Mucosa of gallbladder (tissue), 1 donor: ENCODE results near the gene CPLX1. TPM values are rescaled to one million over a fixed set of nuclear protein-coding genes. Genes with fewer than 3 reads are reported as not detected.
"Not testable (repeated sequence)": the region's sequence is repeated elsewhere in the genome, so short reads cannot be mapped to it uniquely, and the experiment has no call there.

Experiments used
- DNase-seq: peaks from one replicate; pipeline ENCODE4 v3.0.0-alpha.2; 2020; ENCODE audit warnings: low spot score
- total RNA-seq: library from RNA; stranded (reverse); gene quantifications from one replicate; pipeline ENCODE4 v1.2.1, GENCODE V29; 2021
- donor health status: DM: no; HTN: no; CAD: no.

The CPLX1 gene
- total RNA-seq, 1 donor from 2014 or later, result 3.3 TPM

- DNase-seq, result no peak
Measured at GRCh38 chr4:792626-793092, 33.3 kb downstream of the CPLX1 start.

GRCh38 chr4:791898-792625 lies 33.9 kb downstream of the CPLX1 start:
- DNase-seq, result no peak

DNA sequence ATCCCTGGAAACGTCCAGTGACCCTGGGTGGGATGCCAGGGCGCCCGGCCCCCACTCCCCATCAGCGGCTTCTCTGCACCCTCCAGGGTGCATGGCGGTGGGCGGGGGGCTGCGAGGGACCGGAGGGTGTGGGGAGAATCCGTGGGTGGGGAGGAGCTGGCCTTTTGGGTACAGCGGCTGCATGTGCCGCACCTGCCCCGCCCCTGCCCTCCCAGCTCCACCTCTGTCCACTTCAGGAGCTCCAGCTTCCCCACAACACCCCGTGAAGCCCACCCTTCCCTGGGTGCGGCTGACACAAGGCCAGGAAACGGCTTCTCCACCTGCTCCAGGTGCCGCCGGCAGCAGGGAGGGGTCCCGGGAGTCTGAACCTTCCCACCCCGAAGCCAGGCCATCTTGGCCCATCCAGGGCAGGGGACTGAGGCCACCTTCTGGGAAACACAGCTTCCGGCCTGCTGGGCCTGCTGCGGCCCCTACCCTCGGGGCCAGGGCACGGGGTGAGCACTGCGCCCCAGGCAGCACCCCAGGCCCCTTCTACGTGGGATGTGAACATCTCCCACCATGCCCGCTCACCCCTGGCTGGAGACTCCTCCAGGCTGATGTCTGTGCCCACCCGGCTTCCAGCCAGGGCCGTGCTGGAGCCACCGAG lies 34.6 kb downstream of the CPLX1 start:
- no peak for DNase-seq

GRCh38 chr4:790466-790820 lies 35.5 kb downstream of the CPLX1 start:
- DNase-seq, result no peak

DNA sequence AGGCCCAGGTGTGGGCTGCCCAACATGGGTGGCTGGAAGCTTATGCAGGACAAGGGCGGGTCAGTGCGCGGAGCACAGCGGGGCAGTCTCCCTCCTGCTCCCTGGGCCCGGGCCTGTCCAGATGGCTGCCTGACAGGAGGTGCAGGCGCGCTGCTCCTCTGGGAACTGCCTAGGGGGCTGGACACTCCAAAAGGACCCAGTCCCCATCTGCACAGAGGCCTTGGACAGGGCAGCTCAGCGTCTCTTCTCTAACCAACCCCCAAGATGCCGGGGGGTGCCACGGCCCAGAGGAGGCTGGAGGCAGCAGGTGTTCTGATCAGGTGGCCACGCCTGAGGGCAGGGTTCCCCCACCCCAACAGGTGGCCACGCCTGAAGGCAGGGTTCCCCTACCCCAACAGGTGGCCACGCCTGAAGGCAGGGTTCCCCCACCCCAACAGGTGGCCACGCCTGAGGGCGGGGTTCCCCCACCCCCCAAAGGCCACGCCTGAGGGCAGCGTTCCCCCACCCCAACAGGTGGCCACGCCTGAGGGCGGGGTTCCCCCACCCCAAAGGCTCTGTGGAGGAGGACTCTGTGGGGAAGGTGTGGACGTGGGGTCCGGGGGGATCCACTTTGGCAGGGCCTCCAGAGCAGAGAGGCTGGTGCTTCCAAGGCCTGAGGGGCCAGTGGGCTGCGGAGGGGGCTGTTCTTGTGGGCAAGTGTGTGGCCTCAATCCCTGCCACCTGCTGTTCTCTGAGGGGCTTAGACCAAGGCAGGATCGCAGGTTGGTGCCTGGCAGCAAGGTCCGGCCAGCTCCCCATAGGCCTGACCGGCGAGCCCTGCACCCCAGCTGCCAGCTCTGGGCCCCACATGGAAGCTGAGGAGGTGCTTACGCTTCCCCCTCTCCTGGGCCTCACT lies 36.1 kb downstream of the CPLX1 start:
- no peak for DNase-seq

DNA sequence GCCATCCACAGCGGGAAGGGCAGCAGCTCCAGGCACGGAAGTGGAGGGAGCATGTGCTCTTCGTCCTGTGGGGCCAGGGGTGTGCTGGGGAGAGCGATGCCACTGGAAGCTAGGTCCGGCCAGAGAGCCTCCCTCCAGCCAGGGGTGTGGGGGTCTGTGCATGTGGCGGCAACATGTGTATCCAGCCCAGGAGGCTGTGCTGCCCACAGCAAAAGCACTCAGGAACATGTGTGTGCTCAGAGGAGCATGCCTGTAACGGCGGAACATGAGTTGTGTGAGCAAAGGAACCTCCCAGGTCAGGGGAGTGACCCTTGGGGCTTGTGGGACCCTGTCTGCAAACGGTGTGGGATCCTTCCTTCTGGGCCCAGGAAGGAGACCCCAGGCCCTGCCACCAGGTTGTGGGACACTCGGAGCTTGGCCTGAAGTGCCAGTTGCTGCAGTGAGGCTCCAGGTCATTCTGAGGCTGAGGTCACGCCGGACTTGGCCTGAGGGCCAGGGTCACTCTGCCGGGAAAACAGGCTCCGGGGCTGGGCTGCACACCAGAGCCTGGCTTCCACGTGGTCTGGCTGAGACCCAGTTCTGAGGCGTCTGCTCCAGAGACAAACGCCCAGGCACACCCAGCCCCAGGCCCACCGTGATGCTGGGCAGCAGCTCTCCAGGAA lies 37.2 kb downstream of the CPLX1 start:
- DNase-seq, result no peak

DNA sequence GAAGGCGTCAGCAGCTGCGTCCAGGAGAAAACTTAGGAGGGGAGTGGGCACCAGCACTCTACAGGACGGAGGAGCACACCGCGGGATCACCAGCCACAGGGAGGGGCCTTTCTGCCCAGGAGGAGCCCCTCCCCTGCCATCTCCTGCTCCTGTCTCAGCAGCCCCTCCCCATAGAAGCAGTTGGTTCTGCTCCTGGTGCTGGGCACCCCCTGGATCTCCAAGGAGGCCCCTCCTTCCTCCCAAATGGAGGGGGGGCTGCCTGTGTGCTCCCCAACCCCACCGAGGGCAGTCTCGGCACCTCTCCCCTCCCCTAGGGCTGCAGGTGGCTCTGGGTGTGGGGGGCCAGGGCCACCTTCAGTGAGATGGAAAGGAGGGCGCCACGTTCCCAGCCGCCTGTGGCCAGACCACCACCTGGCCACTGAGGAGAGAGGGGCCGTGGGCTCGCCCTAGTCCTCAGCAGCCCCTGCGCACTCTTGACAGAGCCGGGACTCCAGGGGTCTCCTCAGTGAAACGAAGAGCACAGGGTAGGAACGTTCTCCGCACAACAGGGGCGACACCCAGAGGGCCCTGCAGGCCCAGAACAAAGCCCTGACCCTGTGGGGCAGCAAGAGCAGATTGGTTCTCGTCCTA lies 37.8 kb downstream of the CPLX1 start:
- DNase-seq, result no peak

GRCh38 chr4:787561-787981 lies 38.4 kb downstream of the CPLX1 start:
- no peak for DNase-seq

DNA sequence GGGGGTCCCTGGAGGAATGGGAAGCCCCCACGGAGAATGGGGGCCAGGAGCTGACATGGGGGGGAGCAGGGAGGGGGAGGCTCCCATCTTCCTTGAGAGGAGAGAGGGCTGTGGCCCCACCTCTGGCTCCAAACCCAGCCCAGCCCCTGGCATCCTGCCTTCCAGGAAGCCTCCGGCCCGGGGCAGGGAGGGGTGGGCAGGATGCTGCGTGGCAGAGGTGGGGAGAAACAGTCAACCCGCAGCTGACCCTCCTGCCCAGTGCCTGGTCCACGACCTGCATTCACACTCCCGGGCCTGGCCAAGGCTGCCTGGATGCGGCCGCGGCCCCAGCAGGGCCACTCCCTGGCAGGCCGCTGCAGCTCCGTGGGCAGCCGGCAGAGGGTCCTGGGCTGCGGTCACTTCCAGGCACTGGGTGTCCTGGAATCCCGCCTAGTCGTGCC lies 39.0 kb downstream of the CPLX1 start:
- no peak for DNase-seq

GRCh38 chr4:786074-786741 lies 39.7 kb downstream of the CPLX1 start:
- DNase-seq, result no peak

DNA sequence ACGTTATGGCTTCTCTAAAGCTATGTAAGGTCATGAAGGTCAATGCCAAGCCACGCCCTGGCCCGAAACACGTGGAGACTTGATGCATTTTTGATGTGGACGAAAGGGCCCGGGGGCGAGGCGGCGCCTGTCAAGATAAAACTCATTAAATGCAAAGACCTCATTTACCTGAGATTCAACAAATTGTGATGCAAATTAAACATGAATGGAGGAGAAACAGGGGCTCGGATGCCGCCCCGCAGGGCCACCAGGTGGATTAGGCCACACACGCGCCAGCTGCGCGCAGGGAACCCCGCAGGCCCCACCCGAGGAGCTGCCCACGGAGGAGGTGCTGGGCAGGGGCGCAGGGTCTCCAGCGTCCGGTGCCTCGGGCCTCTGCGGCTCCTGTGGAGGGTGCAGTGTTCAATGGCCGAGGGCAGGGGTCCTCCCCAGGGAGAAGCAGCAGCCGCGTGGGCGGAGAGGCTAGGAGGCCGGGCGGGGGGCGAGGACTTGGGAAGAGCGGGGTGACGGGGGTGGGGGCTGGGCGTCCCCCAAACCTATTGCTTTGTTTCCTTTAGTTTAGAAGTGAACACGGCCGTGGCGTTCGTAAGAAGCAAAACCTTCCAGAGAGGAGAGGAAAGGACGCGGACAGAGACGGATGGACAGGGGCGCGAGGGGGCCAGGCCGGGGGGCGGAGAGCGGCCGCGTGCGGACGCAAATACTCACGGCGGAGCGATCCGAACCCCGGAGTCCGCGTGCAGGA lies 40.4 kb downstream of the CPLX1 start:
- DNase-seq, result no peak

- DNase-seq, result no peak
Measured at GRCh38 chr4:784401-785331, 41.3 kb downstream of the CPLX1 start.

DNA sequence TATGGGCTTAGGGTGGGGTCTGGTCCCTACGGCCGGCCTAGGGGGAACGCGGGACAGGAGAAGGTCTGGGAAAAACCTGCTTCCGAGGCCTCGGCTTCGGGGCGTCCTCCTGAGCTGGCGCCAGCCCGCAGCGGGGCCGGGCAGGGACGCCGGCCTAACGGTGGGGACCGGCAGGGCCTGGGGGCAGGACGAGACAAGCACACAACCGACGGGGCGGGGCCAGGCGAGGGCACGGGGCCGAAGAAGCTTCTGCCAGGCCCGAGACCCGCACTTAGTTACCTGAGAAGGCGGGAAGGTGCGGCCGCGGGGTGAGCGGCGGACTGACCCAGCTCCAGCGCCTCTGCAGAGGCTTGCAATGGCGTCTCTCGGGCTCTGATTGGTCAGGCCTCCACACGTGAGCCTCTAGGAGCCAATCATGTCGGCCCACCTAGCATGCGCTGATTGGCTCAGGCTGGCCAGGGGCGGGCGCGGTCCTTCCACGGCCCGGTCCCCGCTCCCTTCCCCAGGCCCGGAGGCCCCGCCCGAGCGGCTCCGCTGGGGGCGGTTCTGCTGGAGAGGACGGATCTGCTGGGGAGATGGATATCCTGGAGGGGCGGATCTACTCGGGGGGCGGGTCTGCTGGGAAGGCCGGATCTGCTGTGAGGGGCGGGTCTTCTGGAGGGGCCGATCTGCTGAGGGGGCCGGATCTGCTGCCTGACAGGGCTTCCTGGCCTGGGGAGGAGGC lies 44.3 kb downstream of the CPLX1 start:
- peak; percentile 99 for DNase-seq

DNA sequence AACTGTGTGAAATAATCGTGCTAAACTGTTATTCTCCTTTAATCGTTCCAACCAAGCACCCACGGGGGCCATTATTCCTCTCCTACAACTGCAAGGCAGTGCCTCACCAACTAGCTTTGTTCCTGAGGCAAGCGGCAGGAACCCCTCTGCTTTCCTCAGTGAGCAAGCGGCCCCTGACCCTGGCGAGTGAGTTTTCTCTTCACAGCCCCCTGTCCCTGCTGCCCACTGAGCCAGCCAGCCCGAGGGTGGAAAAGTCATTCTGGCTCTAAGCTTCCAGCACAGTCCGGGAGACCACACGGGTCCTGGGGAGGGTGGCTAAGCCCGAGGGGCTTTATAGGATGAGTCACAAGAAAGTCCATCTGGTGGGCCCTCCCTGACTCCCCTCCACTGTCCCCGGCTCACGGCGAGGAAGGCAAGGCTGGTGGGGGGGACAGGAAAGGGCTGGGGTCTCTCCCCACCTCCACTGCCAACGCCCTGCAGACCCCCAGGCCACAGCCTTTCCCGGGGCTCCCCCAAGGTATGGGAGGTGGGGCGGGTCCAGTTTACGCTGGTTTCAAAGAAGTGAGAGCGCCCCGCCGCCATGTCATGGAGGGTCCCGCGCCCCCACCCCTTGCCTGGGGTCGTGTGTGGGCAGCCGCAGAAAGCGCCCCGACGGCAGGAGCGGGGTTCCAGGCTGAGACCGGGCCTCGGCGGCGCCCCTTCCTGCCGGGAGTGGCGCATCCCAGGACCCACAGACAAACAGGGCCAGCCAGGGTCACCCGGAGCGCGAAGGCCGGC lies 45.0 kb downstream of the CPLX1 start:
- no peak for DNase-seq

GRCh38 chr4:780255-780654 lies 45.7 kb downstream of the CPLX1 start:
- not testable (repeated sequence) for DNase-seq

DNA sequence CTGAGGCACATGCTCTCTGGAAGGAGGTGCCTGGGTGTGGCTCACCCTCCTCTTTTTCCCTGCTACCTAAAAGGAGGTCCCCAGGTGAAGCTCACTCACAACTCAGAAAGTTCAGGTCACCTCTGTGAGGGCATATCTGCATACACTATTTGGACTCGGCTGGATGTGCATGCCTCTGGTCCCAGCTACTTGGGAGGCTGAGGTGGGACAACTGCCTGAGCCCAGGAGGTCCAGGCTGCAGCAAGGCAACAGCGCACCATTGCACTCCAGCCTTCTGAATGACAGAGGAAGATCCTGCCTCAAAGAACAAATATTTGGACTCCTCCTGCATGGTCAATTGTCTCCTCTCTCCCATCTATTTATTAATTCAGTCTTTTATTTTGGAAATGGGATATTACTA lies 46.4 kb downstream of the CPLX1 start:
- DNase-seq, result no peak

GRCh38 chr4:777520-778262 lies 48.2 kb downstream of the CPLX1 start:
- no peak for DNase-seq
